ENCODE measurements around the gene PTPRT.

PTPRT gene

GRCh38 chr20:42435230-42435629, 754.5 kb downstream of the PTPRT start:
- DNase-seq: no peak

GRCh38 chr20:42432496-42433334, 757.0 kb downstream of the PTPRT start:
- DNase-seq: no peak

GRCh38 chr20:42430598-42430997, 759.1 kb downstream of the PTPRT start:
- DNase-seq: no peak

- no peak for DNase-seq
Measured at GRCh38 chr20:42429761-42430458, 759.8 kb downstream of the PTPRT start.

- DNase-seq: no peak
Measured at GRCh38 chr20:42419814-42420532, 769.7 kb downstream of the PTPRT start.

GRCh38 chr20:42406826-42407225, 782.9 kb downstream of the PTPRT start:
- DNase-seq: peak; percentile 99

GRCh38 chr20:42402455-42402854, 787.3 kb downstream of the PTPRT start:
- DNase-seq: no peak

GRCh38 chr20:42401613-42402012, 788.1 kb downstream of the PTPRT start:
- DNase-seq: no peak

- no peak for DNase-seq
Measured at GRCh38 chr20:42399802-42400201, 789.9 kb downstream of the PTPRT start.

- no peak for DNase-seq
Measured at GRCh38 chr20:42392442-42392841, 797.3 kb downstream of the PTPRT start.

GRCh38 chr20:42391807-42392206, 797.9 kb downstream of the PTPRT start:
- DNase-seq: no peak

GRCh38 chr20:42380287-42380686, 809.4 kb downstream of the PTPRT start:
- DNase-seq: no peak

GRCh38 chr20:42379385-42379784, 810.3 kb downstream of the PTPRT start:
- DNase-seq: no peak

- DNase-seq: no peak
Measured at GRCh38 chr20:42378826-42379225, 810.9 kb downstream of the PTPRT start.

- DNase-seq: no peak
Measured at GRCh38 chr20:42376131-42376530, 813.6 kb downstream of the PTPRT start.

- DNase-seq: no peak
Measured at GRCh38 chr20:42373049-42373448, 816.7 kb downstream of the PTPRT start.

- no peak for DNase-seq
Measured at GRCh38 chr20:42370075-42370474, 819.6 kb downstream of the PTPRT start.

- no peak for DNase-seq
Measured at GRCh38 chr20:42368910-42369309, 820.8 kb downstream of the PTPRT start.

GRCh38 chr20:42366626-42367025, 823.1 kb downstream of the PTPRT start:
- DNase-seq: peak; percentile 55

- no peak for DNase-seq
Measured at GRCh38 chr20:42364446-42364845, 825.3 kb downstream of the PTPRT start.

- peak; percentile 26 for DNase-seq
Measured at GRCh38 chr20:42361402-42361970, 828.2 kb downstream of the PTPRT start.

- no peak for DNase-seq
Measured at GRCh38 chr20:42360621-42361020, 829.1 kb downstream of the PTPRT start.

- no peak for DNase-seq
Measured at GRCh38 chr20:42359617-42360016, 830.1 kb downstream of the PTPRT start.
